ENCODE data around the gene USP37. TPM values are rescaled to one million over a fixed set of nuclear protein-coding genes. Genes with fewer than 3 reads are reported as not detected.

The USP37 gene
- total and polyA plus RNA-seq, 2 of the 13 experiments (the other 11 are each of a cell fraction or from before 2014, with no cell fraction given): 6.5 to 30.6 TPM

DNA sequence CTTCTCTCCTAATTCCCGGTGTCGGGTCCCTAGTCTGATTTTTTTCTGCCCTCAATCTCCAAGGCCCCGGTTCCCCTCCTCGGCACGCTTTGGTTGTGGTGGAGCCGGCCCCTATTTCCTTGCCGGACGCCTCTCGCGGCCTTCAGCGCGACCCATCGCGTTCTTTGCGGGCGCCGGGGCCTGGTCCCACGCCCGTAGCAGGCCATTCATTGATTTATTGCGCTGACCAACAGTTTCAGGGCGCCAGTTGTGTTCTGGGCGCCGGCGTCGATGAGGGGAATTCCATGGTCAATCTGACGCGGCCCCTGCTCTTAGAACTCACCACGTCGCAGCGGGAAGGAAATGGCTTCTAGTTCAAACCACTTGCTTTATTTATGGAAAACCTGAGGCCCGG is 884 bp upstream of the USP37 start (continued):
- TF ChIP-seq ZNF280B (CRISPR knock-in tag; IDR thresholded peaks at IDR 0.05; ENCODE audit: borderline replicate concordance) (no peak), ZNF781 (CRISPR knock-in tag; IDR thresholded peaks at IDR 0.05; ENCODE audit: borderline replicate concordance, not compliant biosample characterization) (no peak), NFIB (CRISPR knock-in tag; IDR thresholded peaks at IDR 0.05; ENCODE audit: borderline replicate concordance) (no peak), ZNF570 (CRISPR knock-in tag; IDR thresholded peaks at IDR 0.05; ENCODE audit: borderline replicate concordance) (no peak), PHF5A (CRISPR knock-in tag; IDR thresholded peaks at IDR 0.05; ENCODE audit: low read depth, unreplicated experiment) (no peak), ZNF761 (CRISPR knock-in tag; conservative IDR thresholded peaks at IDR 0.05) (no peak), PHF20 (CRISPR knock-in tag; IDR thresholded peaks at IDR 0.05) (no peak), MEF2D (CRISPR knock-in tag; IDR thresholded peaks at IDR 0.05) (no peak), MXI1 (IDR thresholded peaks at IDR 0.05; ENCODE audit: borderline replicate concordance, low read depth, low read length) (peak; percentile 48; the same call in 1 of the 3 replicates), ARID2 (CRISPR knock-in tag; IDR thresholded peaks at IDR 0.05; ENCODE audit: borderline replicate concordance) (no peak), ZSCAN20 (CRISPR knock-in tag; IDR thresholded peaks at IDR 0.05; ENCODE audit: borderline replicate concordance) (no peak), ZNF747 (CRISPR knock-in tag; IDR thresholded peaks at IDR 0.05; ENCODE audit: borderline replicate concordance) (no peak), HNRNPL (IDR thresholded peaks at IDR 0.05; ENCODE audit: low read depth, low read length) (peak; percentile 68; the same call in 1 of the 2 replicates), TAF15 (IDR thresholded peaks at IDR 0.05; ENCODE audit: low read depth, low read length, poor library complexity, severe bottlenecking) (peak; percentile 14), DMAP1 (CRISPR knock-in tag; IDR thresholded peaks at IDR 0.05) (peak; percentile 60; the same call in 1 of the 2 replicates), ZNF124 (CRISPR knock-in tag; IDR thresholded peaks at IDR 0.05) (no peak), SNAPC2 (CRISPR knock-in tag; IDR thresholded peaks at IDR 0.05) (no peak), TP53 (CRISPR knock-in tag; conservative IDR thresholded peaks at IDR 0.05) (no peak), PAF1 (CRISPR knock-in tag; IDR thresholded peaks at IDR 0.05) (no peak), ELF3 (CRISPR knock-in tag; IDR thresholded peaks at IDR 0.05) (no peak; the same call in 1 of the 2 replicates)
- TF ChIP-seq, protein P1, sequence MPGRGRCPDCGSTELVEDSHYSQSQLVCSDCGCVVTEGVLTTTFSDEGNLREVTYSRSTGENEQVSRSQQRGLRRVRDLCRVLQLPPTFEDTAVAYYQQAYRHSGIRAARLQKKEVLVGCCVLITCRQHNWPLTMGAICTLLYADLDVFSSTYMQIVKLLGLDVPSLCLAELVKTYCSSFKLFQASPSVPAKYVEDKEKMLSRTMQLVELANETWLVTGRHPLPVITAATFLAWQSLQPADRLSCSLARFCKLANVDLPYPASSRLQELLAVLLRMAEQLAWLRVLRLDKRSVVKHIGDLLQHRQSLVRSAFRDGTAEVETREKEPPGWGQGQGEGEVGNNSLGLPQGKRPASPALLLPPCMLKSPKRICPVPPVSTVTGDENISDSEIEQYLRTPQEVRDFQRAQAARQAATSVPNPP (CRISPR knock-in tag; IDR thresholded peaks at IDR 0.05): no peak
- TF ChIP-seq, protein P2, sequence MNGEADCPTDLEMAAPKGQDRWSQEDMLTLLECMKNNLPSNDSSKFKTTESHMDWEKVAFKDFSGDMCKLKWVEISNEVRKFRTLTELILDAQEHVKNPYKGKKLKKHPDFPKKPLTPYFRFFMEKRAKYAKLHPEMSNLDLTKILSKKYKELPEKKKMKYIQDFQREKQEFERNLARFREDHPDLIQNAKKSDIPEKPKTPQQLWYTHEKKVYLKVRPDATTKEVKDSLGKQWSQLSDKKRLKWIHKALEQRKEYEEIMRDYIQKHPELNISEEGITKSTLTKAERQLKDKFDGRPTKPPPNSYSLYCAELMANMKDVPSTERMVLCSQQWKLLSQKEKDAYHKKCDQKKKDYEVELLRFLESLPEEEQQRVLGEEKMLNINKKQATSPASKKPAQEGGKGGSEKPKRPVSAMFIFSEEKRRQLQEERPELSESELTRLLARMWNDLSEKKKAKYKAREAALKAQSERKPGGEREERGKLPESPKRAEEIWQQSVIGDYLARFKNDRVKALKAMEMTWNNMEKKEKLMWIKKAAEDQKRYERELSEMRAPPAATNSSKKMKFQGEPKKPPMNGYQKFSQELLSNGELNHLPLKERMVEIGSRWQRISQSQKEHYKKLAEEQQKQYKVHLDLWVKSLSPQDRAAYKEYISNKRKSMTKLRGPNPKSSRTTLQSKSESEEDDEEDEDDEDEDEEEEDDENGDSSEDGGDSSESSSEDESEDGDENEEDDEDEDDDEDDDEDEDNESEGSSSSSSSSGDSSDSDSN (CRISPR knock-in tag; IDR thresholded peaks at IDR 0.05): peak; percentile 77; the same call in 1 of the 2 replicates
- TF ChIP-seq, protein P3, sequence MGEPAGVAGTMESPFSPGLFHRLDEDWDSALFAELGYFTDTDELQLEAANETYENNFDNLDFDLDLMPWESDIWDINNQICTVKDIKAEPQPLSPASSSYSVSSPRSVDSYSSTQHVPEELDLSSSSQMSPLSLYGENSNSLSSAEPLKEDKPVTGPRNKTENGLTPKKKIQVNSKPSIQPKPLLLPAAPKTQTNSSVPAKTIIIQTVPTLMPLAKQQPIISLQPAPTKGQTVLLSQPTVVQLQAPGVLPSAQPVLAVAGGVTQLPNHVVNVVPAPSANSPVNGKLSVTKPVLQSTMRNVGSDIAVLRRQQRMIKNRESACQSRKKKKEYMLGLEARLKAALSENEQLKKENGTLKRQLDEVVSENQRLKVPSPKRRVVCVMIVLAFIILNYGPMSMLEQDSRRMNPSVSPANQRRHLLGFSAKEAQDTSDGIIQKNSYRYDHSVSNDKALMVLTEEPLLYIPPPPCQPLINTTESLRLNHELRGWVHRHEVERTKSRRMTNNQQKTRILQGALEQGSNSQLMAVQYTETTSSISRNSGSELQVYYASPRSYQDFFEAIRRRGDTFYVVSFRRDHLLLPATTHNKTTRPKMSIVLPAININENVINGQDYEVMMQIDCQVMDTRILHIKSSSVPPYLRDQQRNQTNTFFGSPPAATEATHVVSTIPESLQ (CRISPR knock-in tag; conservative IDR thresholded peaks at IDR 0.05): no peak
- TF ChIP-seq, protein P4, sequence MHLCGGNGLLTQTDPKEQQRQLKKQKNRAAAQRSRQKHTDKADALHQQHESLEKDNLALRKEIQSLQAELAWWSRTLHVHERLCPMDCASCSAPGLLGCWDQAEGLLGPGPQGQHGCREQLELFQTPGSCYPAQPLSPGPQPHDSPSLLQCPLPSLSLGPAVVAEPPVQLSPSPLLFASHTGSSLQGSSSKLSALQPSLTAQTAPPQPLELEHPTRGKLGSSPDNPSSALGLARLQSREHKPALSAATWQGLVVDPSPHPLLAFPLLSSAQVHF (CRISPR knock-in tag; IDR thresholded peaks at IDR 0.05): no peak

All from HepG2 (cell line).